NT2/D1 (cell line): Measurements from ENCODE around the gene MNAT1.

ENCODE experiments used
- DNase-seq: peaks from one replicate; pipeline ENCODE4 v3.0.0-alpha.2; 2011; ENCODE audit warnings: low read depth, low spot score
- H3K27me3 ChIP-seq: 2 replicates; pipeline ENCODE4 v1.6.0; 2011; ENCODE audit warnings: mild to moderate bottlenecking; ENCODE audit not compliant: insufficient read length, insufficient read depth
- H3K36me3 ChIP-seq: 2 replicates; pipeline ENCODE4 v1.6.1; 2011; ENCODE audit warnings: mild to moderate bottlenecking, low read length, mixed read lengths; ENCODE audit not compliant: insufficient read depth, insufficient read length
- H3K4me1 ChIP-seq: 2 replicates; pipeline ENCODE4 v1.5.1; 2011; ENCODE audit not compliant: insufficient read depth, insufficient read length
- H3K4me3 ChIP-seq: 2 replicates; pipeline ENCODE4 v1.5.1; 2011; ENCODE audit warnings: low read depth; ENCODE audit not compliant: insufficient read length
- H3K9ac ChIP-seq: 2 replicates; pipeline ENCODE4 v1.6.0; 2011; ENCODE audit warnings: low read depth; ENCODE audit not compliant: insufficient read length
- H3K9me3 ChIP-seq: 2 replicates; pipeline ENCODE4 v1.5.1; 2011; ENCODE audit warnings: mild to moderate bottlenecking, low read length; ENCODE audit not compliant: insufficient read depth
- SUZ12 ChIP-seq: IDR thresholded peaks from 2 replicates; pipeline ENCODE4 v1.6.1; 2011; ENCODE audit not compliant: insufficient read length, insufficient read depth; ENCODE audit errors: extremely low read depth
- YY1 ChIP-seq: IDR thresholded peaks from 2 replicates; pipeline ENCODE4 v1.6.1; 2011; ENCODE audit not compliant: insufficient read length, insufficient read depth
- ZNF274 ChIP-seq: IDR thresholded peaks from 2 replicates; pipeline ENCODE4 v1.6.1; 2011; ENCODE audit warnings: mild to moderate bottlenecking, low read depth, low read length

The MNAT1 gene

GRCh38 chr14:60786905-60787304, 52.3 kb downstream of the MNAT1 start:
- H3K27me3 ChIP-seq, result no peaks in the 10 kb centered on the region
- no peaks in the 10 kb centered on the region for H3K36me3 ChIP-seq
- no peaks in the 10 kb centered on the region for H3K4me1 ChIP-seq
- no peak overlapping the region for H3K4me3 ChIP-seq
- H3K9ac ChIP-seq, result no peak overlapping the region
- no peaks in the 10 kb centered on the region for H3K9me3 ChIP-seq
- DNase-seq, result no peak
- TF ChIP-seq ZNF274 (no peak), SUZ12 (no peak), YY1 (no peak)

GRCh38 chr14:60789656-60790055, 55.1 kb downstream of the MNAT1 start:
- H3K9me3 ChIP-seq, result no peaks in the 10 kb centered on the region
- H3K9ac ChIP-seq, result no peak overlapping the region
- H3K4me1 ChIP-seq, result no peaks in the 10 kb centered on the region
- no peak for TF ChIP-seq YY1
- DNase-seq, result no peak
- H3K27me3 ChIP-seq, result no peaks in the 10 kb centered on the region
- H3K36me3 ChIP-seq, result no peaks in the 10 kb centered on the region
- no peak overlapping the region for H3K4me3 ChIP-seq

- Histone ChIP-seq H3K36me3 (no peaks in the 10 kb centered on the region), H3K27me3 (no peaks in the 10 kb centered on the region), H3K9me3 (no peaks in the 10 kb centered on the region), H3K9ac (no peak overlapping the region), H3K4me1 (no peaks in the 10 kb centered on the region), H3K4me3 (no peak overlapping the region)
- TF ChIP-seq SUZ12 (no peak), YY1 (no peak), ZNF274 (no peak)
- no peak for DNase-seq
Measured at GRCh38 chr14:60790850-60791249, 56.3 kb downstream of the MNAT1 start.

GRCh38 chr14:60796434-60796833, 61.9 kb downstream of the MNAT1 start:
- no peak for DNase-seq
- H3K4me3 ChIP-seq, result no peak overlapping the region
- no peaks in the 10 kb centered on the region for H3K4me1 ChIP-seq
- no peak overlapping the region for H3K9ac ChIP-seq
- H3K27me3 ChIP-seq, result no peaks in the 10 kb centered on the region
- H3K9me3 ChIP-seq, result no peaks in the 10 kb centered on the region
- TF ChIP-seq ZNF274, result no peak
- TF ChIP-seq YY1, result no peak
- TF ChIP-seq SUZ12, result no peak
- H3K36me3 ChIP-seq, result peaks cover 7% of the 10 kb centered on the region

GRCh38 chr14:60800409-60800808, 65.8 kb downstream of the MNAT1 start:
- Histone ChIP-seq H3K4me3 (no peak overlapping the region), H3K9me3 (no peaks in the 10 kb centered on the region), H3K27me3 (no peaks in the 10 kb centered on the region), H3K4me1 (no peaks in the 10 kb centered on the region), H3K36me3 (peaks cover 7% of the 10 kb centered on the region), H3K9ac (no peak overlapping the region)
- DNase-seq, result no peak
- TF ChIP-seq SUZ12, result no peak
- TF ChIP-seq ZNF274, result no peak
- TF ChIP-seq YY1, result no peak

DNA sequence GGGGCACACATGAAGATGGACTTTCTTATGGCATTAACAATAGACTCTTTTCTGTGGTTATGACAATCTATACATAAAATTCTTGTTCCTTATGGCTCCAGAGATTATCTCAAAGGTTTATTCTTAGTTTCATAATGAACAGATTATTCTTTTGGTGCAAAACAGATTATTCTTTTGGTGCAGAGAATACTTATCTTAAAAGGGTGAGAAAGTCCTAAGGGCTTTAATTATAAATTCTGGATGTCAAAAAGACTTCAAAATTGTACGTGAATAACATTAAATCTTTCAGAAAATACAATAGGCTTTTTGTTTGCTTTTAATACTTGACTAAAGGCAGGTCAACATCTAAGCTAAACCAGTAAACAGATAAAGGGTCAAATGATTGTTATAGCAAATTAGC, 69.3 kb downstream of the MNAT1 start:
- peaks cover 3% of the 10 kb centered on the region for H3K36me3 ChIP-seq
- no peak for TF ChIP-seq ZNF274
- no peak for TF ChIP-seq SUZ12
- no peak for TF ChIP-seq YY1
- DNase-seq, result no peak
- H3K4me1 ChIP-seq, result no peaks in the 10 kb centered on the region
- H3K27me3 ChIP-seq, result no peaks in the 10 kb centered on the region
- no peaks in the 10 kb centered on the region for H3K9me3 ChIP-seq
- H3K9ac ChIP-seq, result no peak overlapping the region
- no peak overlapping the region for H3K4me3 ChIP-seq

DNA sequence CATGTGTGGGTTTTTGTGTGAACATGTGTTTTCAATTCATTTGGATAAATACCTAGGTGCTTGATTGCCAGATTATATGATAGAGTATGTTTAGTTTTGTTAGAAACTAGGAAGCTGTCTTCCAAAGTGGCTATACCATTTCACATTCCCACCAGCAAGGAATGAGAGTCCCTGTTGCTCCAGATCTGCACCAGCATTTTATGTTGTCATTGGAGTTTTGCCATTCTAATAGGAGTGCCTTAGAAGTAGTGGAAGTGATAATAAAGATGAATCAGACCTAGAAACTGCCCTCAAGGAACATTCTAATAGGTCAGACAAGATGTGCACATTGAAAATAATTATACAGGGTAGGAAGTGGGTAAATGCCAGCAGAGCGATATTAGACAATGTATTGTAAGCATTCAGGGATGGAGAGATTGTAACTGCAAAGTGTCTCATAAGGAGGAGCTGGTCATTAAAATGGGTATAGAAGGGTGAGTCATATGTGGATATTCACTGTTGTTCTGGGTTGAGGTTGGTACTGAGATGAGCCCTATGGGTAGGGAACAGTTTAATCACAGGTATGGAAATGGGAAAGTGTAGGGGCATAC, 71.4 kb downstream of the MNAT1 start:
- no peaks in the 10 kb centered on the region for H3K4me1 ChIP-seq
- no peaks in the 10 kb centered on the region for H3K27me3 ChIP-seq
- no peak overlapping the region for H3K4me3 ChIP-seq
- no peak overlapping the region for H3K9ac ChIP-seq
- TF ChIP-seq YY1 (no peak), SUZ12 (no peak)
- H3K36me3 ChIP-seq, result peaks cover 3% of the 10 kb centered on the region
- no peak for DNase-seq
- no peaks in the 10 kb centered on the region for H3K9me3 ChIP-seq

DNA sequence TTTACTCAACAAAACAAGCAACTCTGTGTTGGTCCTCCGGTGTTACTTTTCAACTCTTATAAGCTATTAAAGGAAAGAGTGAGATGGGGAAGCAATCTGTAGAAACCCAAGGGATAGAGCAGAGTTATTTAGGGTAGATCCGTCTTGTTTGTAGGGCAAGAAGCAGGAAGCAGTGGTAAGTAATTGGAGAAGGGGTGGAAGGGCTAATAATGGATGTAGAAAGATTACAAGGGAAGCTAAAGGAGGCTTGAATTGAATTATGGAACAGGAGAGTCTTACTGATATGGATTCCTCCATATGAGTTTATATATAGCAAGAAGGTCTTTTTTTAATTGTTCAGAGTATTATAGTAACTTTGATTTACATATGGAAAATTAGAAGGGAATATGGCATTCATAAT, 72.7 kb downstream of the MNAT1 start:
- no peak for DNase-seq
- H3K9ac ChIP-seq, result no peak overlapping the region
- TF ChIP-seq YY1, result no peak
- no peak for TF ChIP-seq SUZ12
- TF ChIP-seq ZNF274, result no peak
- no peaks in the 10 kb centered on the region for H3K4me1 ChIP-seq
- H3K4me3 ChIP-seq, result no peak overlapping the region
- H3K27me3 ChIP-seq, result no peaks in the 10 kb centered on the region
- peaks cover 12% of the 10 kb centered on the region for H3K36me3 ChIP-seq
- H3K9me3 ChIP-seq, result no peaks in the 10 kb centered on the region
